ENCODE data around the gene DUSP15.

DUSP15 gene

DNA sequence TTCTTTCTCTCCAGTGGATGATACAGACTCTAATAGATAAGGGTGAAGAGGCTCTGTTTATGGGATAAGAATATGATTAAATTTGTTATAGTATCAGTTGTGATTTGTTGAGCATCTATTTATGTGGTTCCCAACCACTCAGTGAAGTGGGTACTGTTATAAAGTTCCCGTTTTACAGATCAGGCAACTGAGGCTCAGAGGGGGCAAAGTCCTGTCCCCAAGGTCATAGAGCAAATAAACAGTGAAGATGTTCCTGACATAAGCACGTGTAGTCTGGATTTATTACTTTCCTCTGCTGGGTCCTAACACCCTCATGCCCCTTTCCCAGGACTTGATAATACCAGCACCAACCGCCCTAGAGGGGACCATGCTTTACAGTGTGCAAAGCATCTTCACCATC is 4.1 kb downstream of the DUSP15 start:
- TF ChIP-seq CTCF (IDR thresholded peaks at IDR 0.05; ENCODE audit: insufficient read depth, low read length, poor library complexity, severe bottlenecking) (no peak), EZH2phosphoT487 (conservative IDR thresholded peaks at IDR 0.05; ENCODE audit: low read length) (no peak)
- Histone ChIP-seq H3K27ac (ENCODE audit: low read depth, low read length) (no peak overlapping the region), H3K27me3 (ENCODE audit: low read length) (no peaks in the 10 kb centered on the region), H3K79me2 (ENCODE audit: insufficient read depth, low read length) (no peaks in the 10 kb centered on the region), H3F3A (ENCODE audit: insufficient read depth) (no peaks in the 10 kb centered on the region), H3K9ac (ENCODE audit: low read length) (no peak overlapping the region), H3K36me3 (ENCODE audit: low read length) (no peaks in the 10 kb centered on the region), H3K4me2 (ENCODE audit: low read depth, low read length, poor library complexity, severe bottlenecking) (no peak overlapping the region), H3K4me3 (ENCODE audit: insufficient read depth, low read length, poor library complexity, severe bottlenecking) (no peak overlapping the region), H2AFZ (ENCODE audit: low read depth, low read length, severe bottlenecking) (no peak overlapping the region), H3K9me3 (ENCODE audit: insufficient read depth, low read length) (no peaks in the 10 kb centered on the region), H4K20me1 (ENCODE audit: low read depth, low read length) (no peaks in the 10 kb centered on the region), H3K9me2 (replicated peaks; ENCODE audit: insufficient read depth, low read length) (no peaks in the 10 kb centered on the region)

DNA sequence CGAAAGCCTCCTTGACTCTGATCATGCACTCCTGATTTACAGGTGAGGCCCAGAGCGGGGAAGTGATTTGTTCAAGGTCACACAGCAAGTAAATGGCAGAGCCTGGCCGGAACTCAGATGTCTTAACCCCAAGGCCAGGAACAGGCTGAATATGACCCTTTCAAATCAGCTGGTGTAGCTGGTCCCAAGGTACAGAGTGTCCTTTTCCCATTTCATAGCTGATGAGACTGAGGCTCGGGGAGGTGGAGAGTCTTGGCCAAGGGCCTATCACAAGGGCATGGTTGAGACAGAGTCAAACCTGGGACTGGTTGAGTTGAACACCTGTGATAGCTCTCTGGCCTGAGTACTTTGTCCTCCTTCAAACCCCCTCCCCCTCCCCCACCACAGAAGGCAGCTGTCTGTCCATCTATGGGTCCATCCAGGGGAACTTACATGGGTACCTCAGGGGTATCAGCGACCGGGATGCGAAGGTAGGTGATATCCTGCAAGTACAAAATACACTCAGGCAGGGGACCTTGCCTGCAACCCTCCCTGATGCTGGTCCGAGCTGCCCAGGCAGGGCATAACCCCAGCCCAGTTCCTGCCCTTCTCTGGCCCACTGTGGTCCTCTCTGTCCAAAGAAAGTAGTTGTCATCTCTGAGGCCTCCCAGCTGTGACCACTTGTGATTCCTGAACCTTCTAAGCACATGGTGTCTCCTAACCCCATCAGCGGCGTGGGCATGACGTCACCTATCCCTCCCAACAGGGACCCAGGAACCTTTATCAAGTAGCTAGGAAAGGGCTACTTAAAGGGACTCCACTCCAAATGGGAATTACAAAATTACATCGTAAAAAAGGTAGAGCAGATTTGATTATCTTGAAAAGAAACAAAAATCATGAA is 5.6 kb downstream of the DUSP15 start:
- Histone ChIP-seq H3K27ac (ENCODE audit: low read depth, low read length) (no peak overlapping the region), H3K9ac (ENCODE audit: low read length) (no peak overlapping the region)

GRCh38 chr20:31863296-31864085 is 6.8 kb downstream of the DUSP15 start:
- no peaks in the 10 kb centered on the region for H3K9me3 ChIP-seq (ENCODE audit: insufficient read depth, low read length)
- no peak overlapping the region for H2AFZ ChIP-seq (ENCODE audit: low read depth, low read length, severe bottlenecking)
- no peak for TF ChIP-seq CTCF (IDR thresholded peaks at IDR 0.05; ENCODE audit: insufficient read depth, low read length, poor library complexity, severe bottlenecking)
- TF ChIP-seq EZH2phosphoT487 (conservative IDR thresholded peaks at IDR 0.05; ENCODE audit: low read length): no peak
- no peaks in the 10 kb centered on the region for H3K36me3 ChIP-seq (ENCODE audit: low read length)
- H3K4me2 ChIP-seq (ENCODE audit: low read depth, low read length, poor library complexity, severe bottlenecking): no peak overlapping the region
- H3K9ac ChIP-seq (ENCODE audit: low read length): no peak overlapping the region
- no peaks in the 10 kb centered on the region for H3F3A ChIP-seq (ENCODE audit: insufficient read depth)
- no peak overlapping the region for H3K4me3 ChIP-seq (ENCODE audit: insufficient read depth, low read length, poor library complexity, severe bottlenecking)
- H3K9me2 ChIP-seq (replicated peaks; ENCODE audit: insufficient read depth, low read length): no peaks in the 10 kb centered on the region
- no peaks in the 10 kb centered on the region for H3K27me3 ChIP-seq (ENCODE audit: low read length)
- H4K20me1 ChIP-seq (ENCODE audit: low read depth, low read length): no peaks in the 10 kb centered on the region
- H3K27ac ChIP-seq (ENCODE audit: low read depth, low read length): no peak overlapping the region
- H3K79me2 ChIP-seq (ENCODE audit: insufficient read depth, low read length): no peaks in the 10 kb centered on the region

More for the DNA sequence above, 5.6 kb downstream of the DUSP15 start:
- no peaks in the 10 kb centered on the region for H3K9me3 ChIP-seq (ENCODE audit: insufficient read depth, low read length)
- no peak overlapping the region for H3K4me2 ChIP-seq (ENCODE audit: low read depth, low read length, poor library complexity, severe bottlenecking)
- no peaks in the 10 kb centered on the region for H3K36me3 ChIP-seq (ENCODE audit: low read length)
- no peaks in the 10 kb centered on the region for H3K9me2 ChIP-seq (replicated peaks; ENCODE audit: insufficient read depth, low read length)
- H3K4me3 ChIP-seq (ENCODE audit: insufficient read depth, low read length, poor library complexity, severe bottlenecking): no peak overlapping the region
- H3F3A ChIP-seq (ENCODE audit: insufficient read depth): no peaks in the 10 kb centered on the region
- no peaks in the 10 kb centered on the region for H4K20me1 ChIP-seq (ENCODE audit: low read depth, low read length)
- TF ChIP-seq CTCF (IDR thresholded peaks at IDR 0.05; ENCODE audit: insufficient read depth, low read length, poor library complexity, severe bottlenecking): no peak
- no peak for TF ChIP-seq EZH2phosphoT487 (conservative IDR thresholded peaks at IDR 0.05; ENCODE audit: low read length)
- no peaks in the 10 kb centered on the region for H3K27me3 ChIP-seq (ENCODE audit: low read length)
- no peaks in the 10 kb centered on the region for H3K79me2 ChIP-seq (ENCODE audit: insufficient read depth, low read length)
- no peak overlapping the region for H2AFZ ChIP-seq (ENCODE audit: low read depth, low read length, severe bottlenecking)

Measured in SU-DHL-6 (cell line).